HepG2 (cell line): ENCODE measurements around the gene RASSF4. TPM values are rescaled to one million over a fixed set of nuclear protein-coding genes. Genes with fewer than 3 reads are reported as not detected.

Source experiments
- ATAC-seq: fragments of 200-7000 bp; cut with Tn5 transposase; 3 replicates; pipeline ENCODE4 v1.9.1; 2020; ENCODE audit warnings: mild to moderate bottlenecking, moderate library complexity
- BruUV-seq: library from RNA; stranded (reverse); fragments of 400-500 nt; replicated peaks from 2 replicates; lab custom pipeline; 2021; lab: Mats Ljungman, UMichigan
- CTCF ChIA-PET: fragments of 300-600 bp; formaldehyde crosslinking; extraction: SDS; loops from one replicate; lab custom pipeline; 2021; ENCODE audit warnings: low total read pairs, inconsistent platforms, low intra/inter-chr PET ratio; lab: Yijun Ruan, JAX
- POLR2A ChIA-PET: fragments of 350-600 bp; sonication (Branson Sonifier 250); formaldehyde crosslinking; loops from one replicate; lab custom pipeline; 2020; ENCODE audit warnings: antibody characterized with exemption, inconsistent platforms; lab: Yijun Ruan, JAX
- DNase-seq: peaks from one replicate; pipeline ENCODE4 v3.0.0-alpha.2; 2015; ENCODE audit warnings: low spot score
- FAIRE-seq: peaks from 3 replicates; lab custom pipeline; 2011; peaks lifted over from hg19 to GRCh38; lab: Jason Lieb, UNC
- H2AFZ ChIP-seq: one replicate; pipeline ENCODE4 v1.6.1; 2011; ENCODE audit warnings: low read length, inconsistent platforms
- H3K27ac ChIP-seq: fragments of 300-600 bp; 3 replicates; pipeline ENCODE4 v1.8.0; 2011; ENCODE audit warnings: mixed run types, mild to moderate bottlenecking, mixed read lengths, low read length, inconsistent platforms; ENCODE audit not compliant: insufficient read depth; ENCODE audit errors: extremely low read length
- H3K27me3 ChIP-seq, 2 experiments: fragments of 200-600 bp in 1 of 2; 2 replicates in 1 of 2; 3 replicates in 1 of 2; pipeline versions ENCODE4 v1.6.0 to v1.8.0; 2011; ENCODE audit warnings: low read length in 2 of 2, mild to moderate bottlenecking in 2 of 2, moderate library complexity in 2 of 2, inconsistent platforms in 1 of 2; ENCODE audit not compliant: insufficient read depth in 2 of 2, control insufficient read depth in 1 of 2
- H3K36me3 ChIP-seq, 2 experiments: fragments of 200-600 bp in 1 of 2; replicated peaks in 1 of 2; 2 replicates in 1 of 2; 3 replicates in 1 of 2; pipeline versions ENCODE4 v1.5.1 to v1.8.0; 2011; ENCODE audit warnings: low read length in 2 of 2, inconsistent platforms in 1 of 2; ENCODE audit not compliant: insufficient read depth in 2 of 2, control insufficient read depth in 1 of 2
- H3K4me1 ChIP-seq: 2 replicates; pipeline ENCODE4 v1.5.1; 2012; ENCODE audit warnings: low read length, inconsistent platforms; ENCODE audit not compliant: insufficient read depth
- H3K4me2 ChIP-seq: 2 replicates; pipeline ENCODE4 v1.6.0; 2011; ENCODE audit warnings: low read depth, low read length, inconsistent platforms
- H3K4me3 ChIP-seq, 3 experiments: fragments of 200-600 bp in 1 of 3; sonication (generic), shearing (Covaris generic) in 1 of 3; replicated peaks in 1 of 3; 2 replicates each; pipeline ENCODE4 v1.5.1; 2011 to 2016; ENCODE audit warnings: low read length in 3 of 3, inconsistent platforms in 2 of 3, low read depth in 2 of 3, mild to moderate bottlenecking in 2 of 3, control low read depth in 1 of 3, mixed read lengths in 1 of 3; ENCODE audit not compliant: insufficient read depth in 1 of 3
- H3K79me2 ChIP-seq: one replicate; pipeline ENCODE4 v1.6.1; 2011; ENCODE audit warnings: low read length, inconsistent platforms; ENCODE audit not compliant: insufficient read depth
- H3K9ac ChIP-seq: 2 replicates; pipeline ENCODE4 v1.6.0; 2011; ENCODE audit warnings: mild to moderate bottlenecking, low read depth, low read length, inconsistent platforms; ENCODE audit not compliant: insufficient read depth
- H3K9me3 ChIP-seq: 2 replicates; pipeline ENCODE4 v1.5.1; 2012; ENCODE audit warnings: mild to moderate bottlenecking, low read length
- H4K20me1 ChIP-seq: 2 replicates; pipeline ENCODE4 v1.6.0; 2011; ENCODE audit warnings: inconsistent platforms, mild to moderate bottlenecking, low read length, moderate library complexity; ENCODE audit not compliant: insufficient read depth
- ARNT ChIP-seq: fragments of 450-650 bp; IDR thresholded peaks from 2 replicates; pipeline ENCODE4 v1.6.1; 2017
- E2F2 ChIP-seq: sonication (generic); formaldehyde crosslinking; IDR thresholded peaks from 2 replicates; pipeline ENCODE4 v1.4.0; 2020; ENCODE audit warnings: missing genetic modification reagents, borderline replicate concordance
- GTF2F1 ChIP-seq: fragments of 150-350 bp; IDR thresholded peaks from 2 replicates; pipeline ENCODE4 v1.6.1; 2014; ENCODE audit warnings: low read length
- HES4 ChIP-seq: sonication (generic); formaldehyde crosslinking; IDR thresholded peaks from 2 replicates; pipeline ENCODE4 v1.9.0; 2021; ENCODE audit warnings: mild to moderate bottlenecking, missing genetic modification reagents, borderline replicate concordance
- HNRNPH1 ChIP-seq: fragments of 200-400 bp; formaldehyde crosslinking; optimal IDR thresholded peaks from 2 replicates; pipeline ENCODE3; 2017; ENCODE audit warnings: mild to moderate bottlenecking, low read depth, low read length
- MATR3 ChIP-seq: sonication (generic); formaldehyde crosslinking; IDR thresholded peaks from 2 replicates; pipeline ENCODE4 v1.4.0; 2020; ENCODE audit warnings: missing genetic modification reagents
- SIN3A ChIP-seq: IDR thresholded peaks from 2 replicates; pipeline ENCODE4 v1.6.1; 2011; ENCODE audit warnings: low read depth, mild to moderate bottlenecking, control low read depth, low read length, borderline replicate concordance
- ZNF232 ChIP-seq: sonication (generic); formaldehyde crosslinking; IDR thresholded peaks from 2 replicates; pipeline ENCODE4 v1.4.0; 2020; ENCODE audit warnings: missing genetic modification reagents, borderline replicate concordance
- ZNF292 ChIP-seq: sonication (generic); formaldehyde crosslinking; IDR thresholded peaks from 2 replicates; pipeline ENCODE4 v1.8.1; 2022; ENCODE audit warnings: mild to moderate bottlenecking, low read depth, missing genetic modification reagents, borderline replicate concordance
- ZNF660 ChIP-seq: sonication (generic); formaldehyde crosslinking; IDR thresholded peaks from 2 replicates; pipeline ENCODE4 v1.5.1; 2020; ENCODE audit warnings: mild to moderate bottlenecking, low read depth, missing genetic modification reagents, borderline replicate concordance
- in situ Hi-C: cut with HindIII; loops from 2 replicates; pipeline ENCODE4 v1.10.0; 2017; ENCODE audit warnings: low pct_unique_long_range_greater_than_20kb; ENCODE audit not compliant: extremely low pct_ligation_motif_present
- intact Hi-C: fragments of 100-400 bp; cut with micrococcal nuclease; formaldehyde crosslinking; loops from one replicate; pipeline ENCODE4 v1.10.0; 2022; ENCODE audit not compliant: unreplicated experiment
- polyA plus RNA-seq, 8 experiments: library from polyadenylated mRNA; depleted of rRNA in 3 of 8; stranded (reverse) in 7 of 8; unstranded in 1 of 8; fragments of >200 nt; fragmentation: Illumina TruSeq in 4 of 8; extraction: Trizol in 4 of 8; gene quantifications; 2 replicates each; pipeline versions ENCODE4 v1.2.1 to v1.2.3, GENCODE V29; 2011 to 2016; ENCODE audit warnings: low read depth in 4 of 8, missing spikeins in 1 of 8, mixed read lengths in 1 of 8; ENCODE audit not compliant: insufficient read depth in 1 of 8
- total RNA-seq, 5 experiments: library from RNA; depleted of rRNA; stranded (reverse); fragments of >200 nt; fragmentation: Illumina TruSeq; extraction: Trizol; gene quantifications; 2 replicates each; pipeline ENCODE4 v1.2.3, GENCODE V29; 2016; ENCODE audit warnings: low read depth in 1 of 5

The RASSF4 gene
- total and polyA plus RNA-seq, 2 of the 13 experiments (the other 11 are each of a cell fraction or from before 2014, with no cell fraction given), result 34.0 to 51.7 TPM

- POLR2A ChIA-PET, result interaction anchor here (1.2 to 2.8 kb wide), 4 partner anchors 9 to 24 kb away, joined by 3 to 25 read pairs (median 16); partner anchors contain the start of gene DEPP1
- ATAC-seq, result no peak
- no TSS peak for BruUV-seq
- CTCF ChIA-PET, result no interaction called here
- in situ Hi-C loops, result loop anchor here (25.0 kb wide), 1 partner anchor 1542 kb away; the partner anchor contains the start of gene HNRNPF
- DNase-seq, result no peak
- H3K4me1 ChIP-seq, result peaks cover 81% of the 10 kb centered on the region
- intact Hi-C loops, result loop anchor here (5.0 kb wide), 1 partner anchor 697 kb away; no protein-coding TSS in a partner anchor
- H3K4me3 ChIP-seq, result no peak overlapping the region
- no peaks in the 10 kb centered on the region for H3K9me3 ChIP-seq
- no peak for FAIRE-seq
- H3K4me2 ChIP-seq, result no peak overlapping the region
- H3K9ac ChIP-seq, result no peak overlapping the region
- no peak overlapping the region for H2AFZ ChIP-seq
- H3K79me2 ChIP-seq, result peaks cover 11% of the 10 kb centered on the region
- no peak overlapping the region for H3K27ac ChIP-seq
- H3K36me3 ChIP-seq, result 0 out of 5 replicates have a peak, but pooled peaks cover 0 to 6% of the 10 kb centered on the region in 2 experiments
- no peaks in the 10 kb centered on the region for H4K20me1 ChIP-seq
- H3K27me3 ChIP-seq, result no peaks in the 10 kb centered on the region
- TF ChIP-seq ZNF232 (no peak), ZNF660 (CRISPR knock-in tag) (no peak), ZNF292 (CRISPR knock-in tag) (no peak), HNRNPH1 (no peak), GTF2F1 (no peak), MATR3 (CRISPR knock-in tag) (no peak), SIN3A (no peak), HES4 (CRISPR knock-in tag) (no peak), ARNT (no peak), E2F2 (CRISPR knock-in tag) (no peak)
Measured at GRCh38 chr10:44954042-44954441, 5.6 kb upstream of the RASSF4 start.
